HG02884 (cell line): Measurements from ENCODE around the gene SMIM45.

Experiments
- ATAC-seq: cut with Tn5 transposase; IDR thresholded peaks from one replicate; pipeline ENCODE4 v1.9.1; 2021; ENCODE audit warnings: mild to moderate bottlenecking, moderate library complexity; ENCODE audit not compliant: unreplicated experiment

The SMIM45 gene

GRCh38 chr22:41998361-41999261, 46.7 kb downstream of the SMIM45 start, which contains the start of gene WBP2NL:
TSS of gene WBP2NL (plus strand) at chr22:41998788. CDS start at chr22:41998819, 31 bp downstream.
- ATAC-seq, result no peak

GRCh38 chr22:42000466-42000865, 48.5 kb downstream of the SMIM45 start:
- no peak for ATAC-seq

- ATAC-seq, result no peak
These were observed 49.2 kb downstream of the SMIM45 start for GRCh38 chr22:42001121-42001520.

GRCh38 chr22:42001706-42002105, 49.8 kb downstream of the SMIM45 start:
- ATAC-seq, result no peak

GRCh38 chr22:42007922-42008321, 56.0 kb downstream of the SMIM45 start:
- no peak for ATAC-seq
